Measurements from ENCODE around the gene JCHAIN.
"Not testable (repeated sequence)": the region's sequence is repeated elsewhere in the genome, so short reads cannot be mapped to it uniquely, and the experiment has no call there.

Gene JCHAIN

GRCh38 chr4:70666369-70666768, at the start of gene JCHAIN:
Gene JCHAIN (minus strand): TSS chr4:70666508. CDS start chr4:70666490, 18 bp downstream.
- no peak for DNase-seq

DNA sequence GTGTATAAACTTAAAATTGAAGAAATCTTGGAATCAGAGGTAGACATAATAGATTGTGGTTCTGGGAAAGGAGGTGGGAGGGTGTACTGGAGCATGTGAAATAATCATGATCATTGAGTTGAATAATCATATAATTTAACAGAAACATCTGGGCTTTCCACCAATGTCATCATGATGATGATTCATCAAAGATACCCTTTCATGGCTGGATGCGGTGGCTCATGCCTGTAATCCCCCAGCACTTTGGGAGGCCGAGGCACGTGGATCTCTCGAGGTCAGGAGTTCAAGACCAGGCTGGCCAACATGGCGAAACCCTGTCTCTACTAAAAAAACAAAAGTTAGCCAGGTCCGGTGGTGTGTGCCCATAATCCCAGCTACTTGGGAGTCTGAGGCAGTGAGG, 48.8 kb upstream of the JCHAIN start:
- no peak for DNase-seq

DNA sequence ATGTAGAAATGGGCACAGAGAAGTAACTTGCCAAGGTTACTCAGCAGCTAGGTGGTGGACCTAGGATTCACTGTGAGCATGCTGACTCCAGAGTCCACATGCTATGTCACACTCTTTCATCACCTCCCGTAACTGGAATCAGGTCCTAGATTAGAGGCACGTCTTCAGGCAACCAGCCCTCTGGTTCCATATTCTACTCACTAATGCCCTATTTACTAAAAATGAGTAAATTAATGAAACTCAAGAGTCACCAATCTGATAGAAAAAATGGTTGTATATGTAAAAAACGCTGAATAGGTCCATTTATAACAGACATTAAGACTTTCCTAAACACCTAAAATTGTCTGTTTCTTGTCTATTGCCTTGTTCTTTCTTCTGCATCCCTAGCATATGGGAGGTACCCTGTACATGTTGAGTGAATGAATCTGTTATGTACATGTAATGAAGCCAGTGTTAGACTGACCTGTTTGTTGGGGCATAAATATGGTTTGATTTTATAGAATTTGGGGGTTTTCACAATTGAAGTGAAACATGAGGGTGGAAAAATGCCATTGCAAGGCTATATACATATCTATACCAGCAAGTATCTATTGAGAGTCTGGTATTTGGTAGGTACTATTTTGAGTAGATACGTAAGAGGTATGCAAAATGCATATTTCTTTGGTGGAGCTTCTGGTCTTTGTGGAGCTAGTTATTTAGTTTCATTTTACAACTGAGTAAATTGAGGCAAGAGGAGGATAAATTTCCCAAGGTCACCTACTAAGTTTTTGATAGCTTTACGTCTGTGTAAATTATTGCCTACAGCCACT, 48.0 kb upstream of the JCHAIN start:
- no peak for DNase-seq

GRCh38 chr4:70713453-70714078, 47.3 kb upstream of the JCHAIN start:
- no peak for DNase-seq

GRCh38 chr4:70712604-70713452, 46.5 kb upstream of the JCHAIN start:
- no peak for DNase-seq

DNA sequence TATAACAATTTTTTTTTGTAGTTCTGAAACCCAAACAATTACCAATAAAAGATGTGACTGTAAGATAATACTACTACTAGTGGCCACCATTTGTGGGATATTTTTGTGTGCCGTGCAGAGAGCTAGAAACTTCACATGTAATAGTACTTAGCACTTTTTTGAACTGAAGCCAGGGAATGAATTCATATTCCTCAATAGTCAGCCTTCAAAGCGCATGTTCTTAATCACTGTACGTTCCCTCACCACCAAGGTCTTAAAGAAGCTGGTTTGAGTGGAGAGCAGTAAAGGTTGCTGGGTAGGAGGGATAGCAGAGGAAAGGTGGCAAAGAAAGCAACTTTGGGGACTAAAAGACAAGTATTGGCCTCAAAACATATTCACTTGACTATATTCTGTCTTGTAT, 45.8 kb upstream of the JCHAIN start:
- DNase-seq: no peak

- DNase-seq: no peak
These were observed 45.3 kb upstream of the JCHAIN start for GRCh38 chr4:70711599-70711998.

DNA sequence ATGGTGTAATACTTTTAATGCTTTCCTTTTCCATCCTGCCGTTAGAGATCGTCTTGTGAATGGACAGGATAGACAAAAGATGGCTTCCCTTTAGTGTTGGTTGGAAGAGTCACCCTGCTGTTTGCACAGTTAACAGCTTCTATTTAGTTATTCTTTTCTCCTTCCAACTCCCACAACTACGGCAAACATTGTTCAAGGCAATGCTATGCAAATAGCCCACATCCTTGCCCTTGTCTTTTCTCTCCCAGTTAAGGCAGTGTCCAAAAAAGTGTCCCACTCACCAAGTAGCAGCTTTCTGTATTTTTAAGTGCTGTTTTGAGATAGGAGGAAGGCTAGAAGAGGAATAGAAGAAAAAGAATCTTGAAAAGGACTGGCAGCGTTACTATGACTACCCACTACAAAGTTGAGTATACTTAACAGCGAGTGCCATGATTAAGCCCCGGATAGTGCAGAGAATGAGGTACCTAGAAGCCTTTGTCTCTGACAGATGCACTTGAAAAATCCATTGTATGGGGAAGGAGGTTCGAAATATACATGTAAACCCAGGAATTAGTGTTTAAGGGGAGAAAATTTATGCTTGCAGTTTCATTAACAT, 43.4 kb upstream of the JCHAIN start:
- DNase-seq: peak; percentile 70

DNA sequence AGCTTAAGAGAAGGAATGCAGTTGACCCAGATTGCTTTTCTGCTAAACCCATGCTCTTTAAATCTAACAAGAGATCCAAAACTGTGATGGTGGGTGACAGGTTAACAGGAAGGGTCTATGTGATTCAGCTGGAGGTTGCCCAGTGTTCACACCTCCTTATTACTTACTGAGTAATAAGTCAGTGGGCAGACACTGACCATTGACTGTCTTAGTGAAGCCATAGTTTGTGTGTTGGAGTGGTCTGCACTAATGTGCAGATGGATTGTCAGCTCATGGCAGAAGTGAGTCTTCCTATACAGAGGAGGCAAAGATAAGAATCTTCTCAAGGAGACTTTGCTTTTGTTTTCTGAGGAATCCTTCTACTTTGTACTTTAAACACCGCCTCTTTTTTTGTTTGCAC, 40.2 kb upstream of the JCHAIN start:
- no peak for DNase-seq

- DNase-seq: no peak
These were observed 39.7 kb upstream of the JCHAIN start for GRCh38 chr4:70706044-70706461.

- DNase-seq: peak; percentile 30
These were observed 39.1 kb upstream of the JCHAIN start for GRCh38 chr4:70705183-70706043.

- no peak for DNase-seq
These were observed 38.5 kb upstream of the JCHAIN start for GRCh38 chr4:70704931-70705182.

- DNase-seq: peak; percentile 56
These were observed 38.1 kb upstream of the JCHAIN start for GRCh38 chr4:70704215-70704930.

DNA sequence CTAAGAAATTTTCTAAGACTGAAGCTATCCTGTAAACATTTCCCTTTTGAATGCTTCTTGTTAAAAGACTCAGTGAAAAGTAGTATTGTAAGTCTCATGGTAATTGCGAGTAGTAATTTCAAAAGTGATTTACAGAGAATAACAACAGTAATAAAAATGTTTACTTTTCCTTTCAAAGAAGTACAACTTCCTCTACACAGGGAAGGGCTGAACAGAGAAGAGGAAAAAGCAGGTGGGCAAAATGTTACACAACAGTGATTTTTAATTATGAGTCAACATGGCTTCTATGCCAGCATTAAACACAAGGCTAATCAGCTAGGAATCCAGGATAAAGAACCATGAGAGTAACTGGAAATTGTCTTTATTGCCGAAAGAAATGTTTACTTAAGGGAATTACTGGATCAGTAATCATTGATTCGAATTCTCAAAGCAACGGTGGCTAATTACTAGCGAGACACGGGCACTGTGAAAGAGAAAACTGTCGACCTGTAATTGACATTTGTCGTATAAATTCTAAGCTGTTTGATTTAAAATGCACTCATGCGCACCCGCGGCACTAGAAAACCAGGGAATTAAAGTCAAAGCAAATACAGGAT, 37.4 kb upstream of the JCHAIN start:
- no peak for DNase-seq

DNA sequence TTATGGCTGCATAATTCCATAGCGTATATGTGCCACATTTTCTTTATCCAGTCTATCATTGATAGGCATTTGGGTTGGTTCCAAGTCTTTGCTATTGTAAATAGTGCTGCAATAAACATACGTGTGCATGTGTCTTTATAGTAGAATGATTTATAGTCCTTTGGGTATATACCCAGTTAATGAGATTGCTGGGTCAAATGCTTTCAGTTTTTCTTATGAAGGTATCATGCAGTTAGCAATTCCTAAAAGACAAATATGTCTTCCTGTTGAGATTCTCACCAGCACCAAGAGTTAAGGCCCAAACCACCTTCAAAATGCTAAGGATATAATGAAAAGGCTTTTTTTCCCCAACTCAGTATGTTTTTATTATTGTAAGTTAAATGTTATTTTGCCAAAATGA, 36.3 kb upstream of the JCHAIN start:
- DNase-seq: not testable (repeated sequence)

DNA sequence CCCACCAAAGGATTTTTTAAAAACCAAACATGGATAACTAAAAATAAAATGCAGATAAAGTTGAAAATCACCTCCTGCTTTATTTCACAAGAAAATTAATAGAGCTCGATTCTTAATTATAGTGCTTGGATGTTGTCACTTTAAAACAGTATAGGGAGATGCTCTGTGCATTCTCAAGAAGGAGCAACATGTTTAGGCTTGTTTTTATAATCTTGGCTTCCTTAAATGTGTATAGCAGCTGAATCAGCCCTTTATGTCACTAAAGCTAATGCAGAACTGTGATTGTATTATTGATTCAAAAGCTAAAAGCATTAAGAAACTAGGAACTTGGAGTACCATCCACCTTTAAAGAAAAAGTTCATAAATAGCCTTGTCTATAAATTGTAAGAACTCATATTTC, 35.0 kb upstream of the JCHAIN start:
- no peak for DNase-seq

- DNase-seq: no peak
These were observed 34.4 kb upstream of the JCHAIN start for GRCh38 chr4:70700712-70701111.

DNA sequence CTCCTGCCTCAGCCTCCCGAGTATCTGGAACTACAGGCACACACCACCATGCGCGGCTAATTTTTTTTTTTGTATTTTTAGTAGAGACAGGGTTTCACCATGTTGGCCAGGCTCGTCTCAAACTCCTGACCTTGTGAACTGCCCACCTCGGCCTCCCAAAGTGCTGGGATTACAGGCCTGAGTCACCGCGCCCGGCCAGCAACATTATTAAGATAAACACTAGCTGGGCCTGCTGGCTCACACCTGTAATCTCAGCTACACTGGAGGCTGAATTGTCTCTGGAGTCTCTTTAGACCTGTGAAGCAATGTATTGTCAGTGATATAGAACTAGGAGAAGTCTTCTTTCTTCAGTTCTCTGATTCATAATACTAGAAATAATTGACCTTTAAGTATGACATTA, 32.1 kb upstream of the JCHAIN start:
- DNase-seq: not testable (repeated sequence)

DNA sequence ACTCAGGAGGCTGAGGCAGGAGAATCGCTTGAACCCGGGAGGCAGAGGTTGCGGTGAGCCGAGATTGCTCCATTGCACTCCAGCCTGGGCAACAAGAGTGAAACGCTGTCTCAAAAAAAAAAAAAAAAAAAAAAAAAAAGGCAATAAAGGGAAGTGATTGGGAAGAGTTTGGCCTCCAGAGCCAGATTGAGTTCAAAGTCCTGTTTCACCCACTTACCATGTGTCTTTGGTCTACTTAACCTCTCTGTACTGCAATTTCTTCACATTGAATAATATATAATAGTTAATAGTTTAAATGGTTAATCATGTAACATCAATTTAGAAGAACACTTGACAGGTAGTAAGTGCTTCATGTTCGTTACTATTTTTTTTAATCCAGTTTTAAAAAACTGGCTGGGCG, 28.3 kb upstream of the JCHAIN start:
- DNase-seq: not testable (repeated sequence)

DNA sequence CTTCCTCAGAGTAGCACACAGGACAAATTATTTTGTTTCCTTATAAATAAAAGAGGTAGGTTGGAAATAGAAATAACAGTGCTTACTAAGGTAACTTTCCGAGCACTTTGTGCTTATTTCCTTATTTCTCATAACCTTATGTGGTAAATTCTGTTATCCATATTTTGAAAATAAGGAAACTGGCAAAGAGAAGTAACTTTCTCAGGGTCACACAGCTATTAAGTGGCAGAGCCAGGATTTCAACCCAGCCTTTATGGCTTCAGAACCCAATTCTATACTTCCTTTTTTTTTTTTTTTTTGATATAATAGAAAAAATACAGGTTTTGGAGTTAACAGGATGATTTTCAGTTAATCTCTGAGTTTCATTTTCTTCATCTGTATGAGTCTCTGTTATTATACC, 25.4 kb upstream of the JCHAIN start:
- DNase-seq: no peak

DNA sequence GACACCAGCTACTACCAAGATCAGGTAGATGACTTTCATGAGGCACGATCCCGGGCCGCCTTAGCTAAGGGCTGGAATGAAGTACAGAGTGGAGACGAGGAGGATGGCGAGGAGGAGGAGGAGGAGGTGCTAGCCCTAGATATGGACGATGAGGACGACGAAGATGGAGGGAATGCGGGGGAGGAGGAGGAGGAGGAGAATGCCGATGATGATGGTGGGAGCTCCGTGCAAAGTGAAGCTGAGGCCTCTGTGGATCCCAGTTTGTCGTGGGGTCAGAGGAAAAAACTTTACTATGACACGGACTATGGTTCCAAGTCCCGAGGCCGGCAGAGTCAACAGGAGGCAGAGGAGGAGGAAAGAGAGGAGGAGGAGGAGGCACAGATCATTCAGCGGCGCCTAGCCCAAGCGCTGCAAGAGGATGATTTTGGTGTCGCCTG, 22.5 kb upstream of the JCHAIN start:
- no peak for DNase-seq
